Liver (tissue), 3 donors: ENCODE results near the gene ZBTB26.

Experiments
- EGR1 ChIP-seq, 2 donors: IDR thresholded peaks; 2 replicates each; pipeline ENCODE4 v1.6.1; 2016 to 2018; ENCODE audit warnings: antibody characterized with exemption in 2 of 2, low read depth in 2 of 2
- FOXA1 ChIP-seq: IDR thresholded peaks from 2 replicates; pipeline ENCODE4 v1.6.1; 2016; ENCODE audit warnings: antibody characterized with exemption
- GABPA ChIP-seq, 2 donors: IDR thresholded peaks in 1 of 2; conservative IDR thresholded peaks in 1 of 2; 2 replicates each; pipeline ENCODE4 v1.6.1; 2016; ENCODE audit warnings: antibody characterized with exemption in 2 of 2, mild to moderate bottlenecking in 1 of 2, moderate library complexity in 1 of 2
- HNF4A ChIP-seq, 2 donors: conservative IDR thresholded peaks; 2 replicates each; pipeline ENCODE4 v1.6.1; 2016; ENCODE audit warnings: antibody characterized with exemption in 2 of 2, mild to moderate bottlenecking in 2 of 2
- JUND ChIP-seq, 2 donors: IDR thresholded peaks; 2 replicates each; pipeline ENCODE4 v1.6.1; 2016; ENCODE audit warnings: antibody characterized with exemption in 2 of 2
- RAD21 ChIP-seq, 2 donors: IDR thresholded peaks; 2 replicates each; pipeline ENCODE4 v1.6.1; 2016; ENCODE audit warnings: antibody characterized with exemption in 2 of 2, mild to moderate bottlenecking in 2 of 2
- RXRA ChIP-seq, 2 donors: IDR thresholded peaks; 2 replicates each; pipeline ENCODE4 v1.6.1; 2017 to 2018; ENCODE audit warnings: antibody characterized with exemption in 2 of 2, mild to moderate bottlenecking in 1 of 2
- SP1 ChIP-seq: IDR thresholded peaks from 2 replicates; pipeline ENCODE4 v1.6.1; 2018; ENCODE audit warnings: antibody characterized with exemption, mild to moderate bottlenecking
- YY1 ChIP-seq: IDR thresholded peaks from 2 replicates; pipeline ENCODE4 v1.6.1; 2016; ENCODE audit warnings: antibody characterized with exemption, mild to moderate bottlenecking
- TF ChIP-seq, protein P1 (sequence below): fragments of 150-350 bp; IDR thresholded peaks from 2 replicates; pipeline ENCODE4 v1.5.1; 2017; ENCODE audit warnings: improper control_type of control experiment, low read depth, low read length; ENCODE audit not compliant: missing input control
- TF ChIP-seq, protein P2 (sequence below): IDR thresholded peaks from 2 replicates; pipeline ENCODE4 v1.6.1; 2016; ENCODE audit warnings: antibody characterized with exemption
- TF ChIP-seq, protein P3 (sequence below): IDR thresholded peaks from 2 replicates; pipeline ENCODE4 v1.6.1; 2016; ENCODE audit warnings: antibody characterized with exemption
- TF ChIP-seq, protein P4 (sequence below): IDR thresholded peaks from 2 replicates; pipeline ENCODE4 v1.6.1; 2016; ENCODE audit warnings: antibody characterized with exemption
- TF ChIP-seq, protein P5 (sequence below): IDR thresholded peaks from 2 replicates; pipeline ENCODE4 v1.6.1; 2016; ENCODE audit warnings: antibody characterized with exemption, mild to moderate bottlenecking
- donor health status: healthy.
- donor health status: healthy.

DNA sequence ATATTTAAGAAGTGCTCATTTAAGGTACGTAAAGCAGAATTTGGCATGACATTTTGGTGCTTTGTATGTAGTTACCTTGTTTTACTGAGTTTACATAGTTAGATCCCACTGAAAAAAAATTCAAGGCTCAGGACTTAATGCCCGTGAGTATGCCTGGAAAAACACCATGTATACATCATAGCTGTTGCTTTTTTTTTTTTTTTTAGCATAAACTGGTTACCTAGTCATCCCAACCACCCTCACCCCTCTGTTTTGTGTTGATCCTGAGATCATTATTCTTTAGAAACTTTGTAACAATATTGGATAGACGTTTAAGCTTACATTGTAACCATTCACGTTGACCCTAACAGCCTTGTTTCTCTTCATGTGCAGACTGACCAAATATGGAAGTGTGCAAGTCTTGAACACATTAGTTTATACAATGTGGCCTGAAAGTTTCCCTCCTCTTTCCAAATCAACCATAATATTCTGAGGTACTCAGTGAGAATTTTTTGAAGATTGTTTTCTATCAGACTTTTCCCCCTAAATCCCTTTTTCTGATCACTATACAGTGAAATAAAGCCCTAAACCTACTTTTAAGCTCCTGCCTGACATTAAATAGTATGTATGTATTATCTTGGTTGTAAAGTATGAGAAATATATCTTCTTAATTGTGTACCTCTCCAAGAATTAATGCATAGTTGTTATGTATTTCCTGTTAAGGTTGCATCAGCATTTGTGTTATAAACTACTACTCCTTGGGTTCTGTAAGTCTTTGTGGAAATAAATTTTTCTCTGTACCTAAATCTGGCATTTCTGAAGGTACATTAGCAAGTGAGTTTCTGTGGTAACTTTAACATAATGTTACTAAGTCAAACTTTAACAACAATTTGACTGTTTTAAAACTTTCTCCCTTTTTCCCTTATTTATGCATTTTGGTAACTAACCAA lies 13.9 kb upstream of the ZBTB26 start:
- TF ChIP-seq, protein P1, sequence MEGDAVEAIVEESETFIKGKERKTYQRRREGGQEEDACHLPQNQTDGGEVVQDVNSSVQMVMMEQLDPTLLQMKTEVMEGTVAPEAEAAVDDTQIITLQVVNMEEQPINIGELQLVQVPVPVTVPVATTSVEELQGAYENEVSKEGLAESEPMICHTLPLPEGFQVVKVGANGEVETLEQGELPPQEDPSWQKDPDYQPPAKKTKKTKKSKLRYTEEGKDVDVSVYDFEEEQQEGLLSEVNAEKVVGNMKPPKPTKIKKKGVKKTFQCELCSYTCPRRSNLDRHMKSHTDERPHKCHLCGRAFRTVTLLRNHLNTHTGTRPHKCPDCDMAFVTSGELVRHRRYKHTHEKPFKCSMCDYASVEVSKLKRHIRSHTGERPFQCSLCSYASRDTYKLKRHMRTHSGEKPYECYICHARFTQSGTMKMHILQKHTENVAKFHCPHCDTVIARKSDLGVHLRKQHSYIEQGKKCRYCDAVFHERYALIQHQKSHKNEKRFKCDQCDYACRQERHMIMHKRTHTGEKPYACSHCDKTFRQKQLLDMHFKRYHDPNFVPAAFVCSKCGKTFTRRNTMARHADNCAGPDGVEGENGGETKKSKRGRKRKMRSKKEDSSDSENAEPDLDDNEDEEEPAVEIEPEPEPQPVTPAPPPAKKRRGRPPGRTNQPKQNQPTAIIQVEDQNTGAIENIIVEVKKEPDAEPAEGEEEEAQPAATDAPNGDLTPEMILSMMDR = no peak
- TF ChIP-seq SP1 (no peak), YY1 (no peak), FOXA1 (no peak), GABPA (IDR thresholded peaks at IDR 0.05 in 1 of 2, conservative IDR thresholded peaks at IDR 0.05 in 1 of 2) (no peak), JUND (IDR thresholded peaks at IDR 0.05) (no peak), EGR1 (IDR thresholded peaks at IDR 0.05; ENCODE audit: low read depth in 2 of 2) (no peak), RXRA (IDR thresholded peaks at IDR 0.05) (no peak), RAD21 (IDR thresholded peaks at IDR 0.05) (no peak), HNF4A (conservative IDR thresholded peaks at IDR 0.05) (no peak)
- TF ChIP-seq, protein P2, sequence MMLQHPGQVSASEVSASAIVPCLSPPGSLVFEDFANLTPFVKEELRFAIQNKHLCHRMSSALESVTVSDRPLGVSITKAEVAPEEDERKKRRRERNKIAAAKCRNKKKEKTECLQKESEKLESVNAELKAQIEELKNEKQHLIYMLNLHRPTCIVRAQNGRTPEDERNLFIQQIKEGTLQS = no peak
- TF ChIP-seq, protein P3, sequence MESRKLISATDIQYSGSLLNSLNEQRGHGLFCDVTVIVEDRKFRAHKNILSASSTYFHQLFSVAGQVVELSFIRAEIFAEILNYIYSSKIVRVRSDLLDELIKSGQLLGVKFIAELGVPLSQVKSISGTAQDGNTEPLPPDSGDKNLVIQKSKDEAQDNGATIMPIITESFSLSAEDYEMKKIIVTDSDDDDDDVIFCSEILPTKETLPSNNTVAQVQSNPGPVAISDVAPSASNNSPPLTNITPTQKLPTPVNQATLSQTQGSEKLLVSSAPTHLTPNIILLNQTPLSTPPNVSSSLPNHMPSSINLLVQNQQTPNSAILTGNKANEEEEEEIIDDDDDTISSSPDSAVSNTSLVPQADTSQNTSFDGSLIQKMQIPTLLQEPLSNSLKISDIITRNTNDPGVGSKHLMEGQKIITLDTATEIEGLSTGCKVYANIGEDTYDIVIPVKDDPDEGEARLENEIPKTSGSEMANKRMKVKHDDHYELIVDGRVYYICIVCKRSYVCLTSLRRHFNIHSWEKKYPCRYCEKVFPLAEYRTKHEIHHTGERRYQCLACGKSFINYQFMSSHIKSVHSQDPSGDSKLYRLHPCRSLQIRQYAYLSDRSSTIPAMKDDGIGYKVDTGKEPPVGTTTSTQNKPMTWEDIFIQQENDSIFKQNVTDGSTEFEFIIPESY = no peak
- TF ChIP-seq, protein P4, sequence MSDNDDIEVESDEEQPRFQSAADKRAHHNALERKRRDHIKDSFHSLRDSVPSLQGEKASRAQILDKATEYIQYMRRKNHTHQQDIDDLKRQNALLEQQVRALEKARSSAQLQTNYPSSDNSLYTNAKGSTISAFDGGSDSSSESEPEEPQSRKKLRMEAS = no peak
- TF ChIP-seq, protein P5, sequence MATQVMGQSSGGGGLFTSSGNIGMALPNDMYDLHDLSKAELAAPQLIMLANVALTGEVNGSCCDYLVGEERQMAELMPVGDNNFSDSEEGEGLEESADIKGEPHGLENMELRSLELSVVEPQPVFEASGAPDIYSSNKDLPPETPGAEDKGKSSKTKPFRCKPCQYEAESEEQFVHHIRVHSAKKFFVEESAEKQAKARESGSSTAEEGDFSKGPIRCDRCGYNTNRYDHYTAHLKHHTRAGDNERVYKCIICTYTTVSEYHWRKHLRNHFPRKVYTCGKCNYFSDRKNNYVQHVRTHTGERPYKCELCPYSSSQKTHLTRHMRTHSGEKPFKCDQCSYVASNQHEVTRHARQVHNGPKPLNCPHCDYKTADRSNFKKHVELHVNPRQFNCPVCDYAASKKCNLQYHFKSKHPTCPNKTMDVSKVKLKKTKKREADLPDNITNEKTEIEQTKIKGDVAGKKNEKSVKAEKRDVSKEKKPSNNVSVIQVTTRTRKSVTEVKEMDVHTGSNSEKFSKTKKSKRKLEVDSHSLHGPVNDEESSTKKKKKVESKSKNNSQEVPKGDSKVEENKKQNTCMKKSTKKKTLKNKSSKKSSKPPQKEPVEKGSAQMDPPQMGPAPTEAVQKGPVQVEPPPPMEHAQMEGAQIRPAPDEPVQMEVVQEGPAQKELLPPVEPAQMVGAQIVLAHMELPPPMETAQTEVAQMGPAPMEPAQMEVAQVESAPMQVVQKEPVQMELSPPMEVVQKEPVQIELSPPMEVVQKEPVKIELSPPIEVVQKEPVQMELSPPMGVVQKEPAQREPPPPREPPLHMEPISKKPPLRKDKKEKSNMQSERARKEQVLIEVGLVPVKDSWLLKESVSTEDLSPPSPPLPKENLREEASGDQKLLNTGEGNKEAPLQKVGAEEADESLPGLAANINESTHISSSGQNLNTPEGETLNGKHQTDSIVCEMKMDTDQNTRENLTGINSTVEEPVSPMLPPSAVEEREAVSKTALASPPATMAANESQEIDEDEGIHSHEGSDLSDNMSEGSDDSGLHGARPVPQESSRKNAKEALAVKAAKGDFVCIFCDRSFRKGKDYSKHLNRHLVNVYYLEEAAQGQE = no peak
